Trophoblast cell (in vitro differentiated cells and primary cell): ENCODE measurements around the gene WDTC1.

Experiments
- DNase-seq, 2 donors: peaks; one replicate each; pipeline ENCODE4 v3.0.0-alpha.2; 2016
- H2AFZ ChIP-seq: 2 replicates; pipeline ENCODE4 v1.6.1; 2013; ENCODE audit warnings: low read length, moderate library complexity, mild to moderate bottlenecking; ENCODE audit not compliant: insufficient read depth, poor library complexity
- H2AK5ac ChIP-seq: 2 replicates; pipeline ENCODE4 v1.6.1; 2013; ENCODE audit warnings: mild to moderate bottlenecking, low read length
- H2BK120ac ChIP-seq: 2 replicates; pipeline ENCODE4 v1.6.1; 2013; ENCODE audit warnings: low read length, mild to moderate bottlenecking, moderate library complexity; ENCODE audit not compliant: insufficient read depth, poor library complexity
- H2BK12ac ChIP-seq: 2 replicates; pipeline ENCODE4 v1.6.1; 2013; ENCODE audit warnings: mild to moderate bottlenecking, low read length, moderate library complexity
- H2BK5ac ChIP-seq: 2 replicates; pipeline ENCODE4 v1.6.1; 2013; ENCODE audit warnings: low read length, low read depth, moderate library complexity, mild to moderate bottlenecking; ENCODE audit not compliant: poor library complexity
- H3K14ac ChIP-seq: 2 replicates; pipeline ENCODE4 v1.6.1; 2013; ENCODE audit warnings: mild to moderate bottlenecking, low read length
- H3K18ac ChIP-seq: 2 replicates; pipeline ENCODE4 v1.6.1; 2013; ENCODE audit warnings: mild to moderate bottlenecking, low read length
- H3K23ac ChIP-seq: 2 replicates; pipeline ENCODE4 v1.6.1; 2013; ENCODE audit warnings: low read length
- H3K27ac ChIP-seq: 2 replicates; pipeline ENCODE4 v1.5.1; 2013; ENCODE audit warnings: low read depth, mild to moderate bottlenecking, inconsistent platforms, low read length, moderate library complexity
- H3K27me3 ChIP-seq: 2 replicates; pipeline ENCODE4 v1.6.1; 2013; ENCODE audit warnings: inconsistent platforms, mild to moderate bottlenecking, low read length, moderate library complexity; ENCODE audit not compliant: insufficient read depth
- H3K36me3 ChIP-seq, 2 experiments: 1 replicate in 1 of 2; 2 replicates in 1 of 2; pipeline ENCODE4 v1.6.1; 2013; ENCODE audit warnings: low read length in 2 of 2, mild to moderate bottlenecking in 2 of 2, moderate library complexity in 1 of 2; ENCODE audit not compliant: insufficient read depth in 2 of 2, control insufficient read depth in 1 of 2
- H3K4ac ChIP-seq: 2 replicates; pipeline ENCODE4 v1.6.1; 2013; ENCODE audit warnings: low read depth, mild to moderate bottlenecking, low read length, moderate library complexity
- H3K4me1 ChIP-seq, 2 experiments: 1 replicate in 1 of 2; 2 replicates in 1 of 2; pipeline ENCODE4 v1.6.1; 2013; ENCODE audit warnings: low read length in 2 of 2, mild to moderate bottlenecking in 2 of 2, moderate library complexity in 1 of 2; ENCODE audit not compliant: insufficient read depth in 2 of 2, control insufficient read depth in 1 of 2
- H3K4me2 ChIP-seq: 2 replicates; pipeline ENCODE4 v1.6.1; 2013; ENCODE audit warnings: inconsistent platforms, mild to moderate bottlenecking, low read length, moderate library complexity
- H3K4me3 ChIP-seq: 2 replicates; pipeline ENCODE4 v1.5.1; 2013; ENCODE audit warnings: mild to moderate bottlenecking, low read depth, low read length, inconsistent platforms
- H3K79me1 ChIP-seq: one replicate; pipeline ENCODE4 v1.6.1; 2013; ENCODE audit warnings: low read length
- H3K79me2 ChIP-seq: 2 replicates; pipeline ENCODE4 v1.6.1; 2013; ENCODE audit warnings: low read length, mild to moderate bottlenecking; ENCODE audit not compliant: control insufficient read depth, insufficient read depth, poor library complexity
- H3K9ac ChIP-seq: 2 replicates; pipeline ENCODE4 v1.6.1; 2013; ENCODE audit warnings: mild to moderate bottlenecking, low read length
- H3K9me3 ChIP-seq: 2 replicates; pipeline ENCODE4 v1.6.1; 2013; ENCODE audit warnings: low read depth, mild to moderate bottlenecking, control low read depth, inconsistent platforms, low read length; ENCODE audit not compliant: insufficient read depth
- H4K12ac ChIP-seq: 2 replicates; pipeline ENCODE4 v1.6.1; 2013; ENCODE audit warnings: low read depth, mild to moderate bottlenecking, low read length, moderate library complexity
- H4K8ac ChIP-seq: 2 replicates; pipeline ENCODE4 v1.6.1; 2013; ENCODE audit warnings: low read depth, mild to moderate bottlenecking, low read length, moderate library complexity
- H4K91ac ChIP-seq: one replicate; pipeline ENCODE4 v1.6.1; 2013; ENCODE audit warnings: low read depth, mild to moderate bottlenecking, low read length, moderate library complexity
- WGBS: extraction: QIAGEN DNeasy Blood & Tissue Kit; methylation state at CpG from one replicate; pipeline ENCODE4 v1.1.7; 2013; ENCODE audit warnings: missing lambda C conversion rate; ENCODE audit not compliant: insufficient read length, insufficient coverage; ENCODE audit errors: extremely low coverage; 5-methylcytosine and 5-hydroxymethylcytosine counted together

The WDTC1 gene

DNA sequence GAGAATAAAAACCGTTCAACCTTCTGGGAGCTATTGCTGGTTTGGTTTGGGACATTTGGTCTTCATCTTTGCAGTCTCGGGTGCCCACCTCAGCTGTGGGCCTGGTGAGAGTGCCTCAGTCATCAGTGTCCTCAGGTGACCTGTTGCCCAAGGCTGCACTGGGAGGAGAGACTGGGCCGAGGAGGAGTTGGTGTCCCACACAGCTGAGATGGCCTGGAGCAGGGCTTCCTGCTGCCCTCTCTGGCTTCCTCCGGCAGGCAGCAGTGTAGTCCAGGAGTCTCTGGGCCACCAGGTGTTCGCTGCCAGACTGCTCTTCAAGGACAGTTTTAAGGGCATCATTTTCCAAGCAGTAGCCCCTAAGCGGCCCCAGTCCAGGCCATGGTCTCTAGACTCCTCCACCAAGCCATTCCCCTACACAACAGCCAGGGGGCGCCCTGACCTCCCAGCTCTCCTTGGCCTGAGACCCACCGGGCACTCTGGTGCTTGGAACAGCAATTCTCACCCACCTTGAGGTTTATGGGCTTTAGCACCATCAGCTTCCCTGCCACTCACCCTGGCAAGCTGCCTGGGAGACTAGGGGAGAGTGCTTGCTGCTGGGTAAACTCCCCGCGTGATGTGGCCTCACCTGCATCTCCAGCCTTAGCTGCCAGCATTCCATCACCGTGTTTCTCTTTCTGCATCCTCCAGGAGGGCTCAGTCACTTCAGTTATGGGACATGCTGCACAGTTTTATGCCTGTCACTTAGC lies 98.3 kb downstream of the WDTC1 start:
- no peak overlapping the region for H3K4me2 ChIP-seq
- no peak overlapping the region for H3K18ac ChIP-seq
- H4K91ac ChIP-seq, result no peak overlapping the region
- no peaks in the 10 kb centered on the region for H3K79me2 ChIP-seq
- no peak overlapping the region for H3K9ac ChIP-seq
- H4K8ac ChIP-seq, result no peak overlapping the region
- peaks cover 65 to 66% of the 10 kb centered on the region in 2 experiments for H3K36me3 ChIP-seq
- no peak overlapping the region for H2AFZ ChIP-seq
- H2BK120ac ChIP-seq, result no peak overlapping the region
- H3K79me1 ChIP-seq, result no peaks in the 10 kb centered on the region
- no peak overlapping the region for H2AK5ac ChIP-seq
- H2BK5ac ChIP-seq, result no peak overlapping the region
- peak overlapping the region; percentile 26 for H3K4me3 ChIP-seq
- H2BK12ac ChIP-seq, result no peak overlapping the region
- H3K14ac ChIP-seq, result no peak overlapping the region
- no peak overlapping the region for H4K12ac ChIP-seq
- no peaks in the 10 kb centered on the region for H3K4me1 ChIP-seq
- WGBS, result no CpG with 5 or more reads among the region's 11 CpGs
- peaks cover 1% of the 10 kb centered on the region for H3K9me3 ChIP-seq
- peak; percentile 21 to 58 for DNase-seq
- H3K23ac ChIP-seq, result no peak overlapping the region
- H3K27me3 ChIP-seq, result no peaks in the 10 kb centered on the region
- H3K4ac ChIP-seq, result no peak overlapping the region
- no peak overlapping the region for H3K27ac ChIP-seq

GRCh38 chr1:27333717-27334279 lies 99.4 kb downstream of the WDTC1 start:
- Histone ChIP-seq H3K79me2 (no peaks in the 10 kb centered on the region), H2AK5ac (no peak overlapping the region), H3K4ac (no peak overlapping the region), H4K12ac (no peak overlapping the region), H3K4me3 (no peak overlapping the region), H3K27ac (no peak overlapping the region), H3K4me1 (no peaks in the 10 kb centered on the region), H2BK5ac (no peak overlapping the region), H2BK12ac (no peak overlapping the region), H3K79me1 (no peaks in the 10 kb centered on the region), H3K9me3 (peaks cover 1% of the 10 kb centered on the region), H3K23ac (no peak overlapping the region), H4K8ac (no peak overlapping the region), H3K9ac (no peak overlapping the region), H3K4me2 (no peak overlapping the region), H2AFZ (no peak overlapping the region), H3K27me3 (no peaks in the 10 kb centered on the region), H4K91ac (no peak overlapping the region), H3K18ac (no peak overlapping the region), H2BK120ac (no peak overlapping the region), H3K36me3 (peaks cover 60 to 62% of the 10 kb centered on the region in 2 experiments), H3K14ac (no peak overlapping the region)
- WGBS, result no CpG with 5 or more reads among the region's 17 CpGs
- no peak for DNase-seq

DNA sequence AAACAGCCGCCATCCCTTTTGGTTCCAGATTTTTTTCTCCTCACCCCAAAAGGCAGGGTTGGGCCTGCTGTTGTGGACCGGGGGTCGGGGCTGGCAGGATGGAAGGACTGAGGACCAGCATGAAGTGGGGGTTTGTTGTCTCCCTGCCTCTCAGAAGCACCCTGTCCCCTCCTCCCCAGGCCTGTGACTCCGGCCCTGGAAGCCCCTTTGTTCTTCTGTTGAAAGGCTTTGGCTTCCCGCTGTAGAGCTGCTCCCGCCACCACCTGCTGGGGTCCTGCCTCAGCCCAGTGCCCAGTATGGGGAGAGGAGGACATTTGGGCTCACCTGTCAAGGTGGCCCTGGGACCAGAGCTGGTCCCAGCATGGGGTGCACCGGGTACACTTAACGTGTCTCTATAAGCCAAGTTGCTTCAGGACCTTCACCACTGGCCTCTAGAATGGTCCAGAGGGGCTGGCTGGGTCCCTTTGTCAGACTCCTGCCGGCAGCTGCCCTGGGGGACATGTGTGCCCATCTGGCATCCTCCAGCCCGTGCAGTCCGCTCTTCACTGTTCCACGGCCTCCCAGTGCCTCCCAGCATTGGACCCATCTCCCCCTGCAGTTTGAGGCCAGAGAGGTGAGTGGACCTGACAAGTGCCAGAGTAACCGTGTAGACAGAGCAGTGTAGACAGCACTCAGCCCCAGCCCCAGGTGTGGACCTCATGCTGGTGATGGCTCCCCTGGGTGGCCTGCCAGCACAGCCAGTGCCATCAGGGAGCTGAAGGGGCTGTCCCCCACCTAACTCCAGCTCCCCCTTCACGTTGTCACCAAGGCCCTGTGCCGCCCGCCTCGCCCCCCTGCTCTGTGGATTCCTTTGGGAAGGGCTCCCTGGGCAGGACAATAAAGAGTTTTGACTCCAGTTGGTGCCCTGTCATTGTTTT lies 101.3 kb downstream of the WDTC1 start:
- Histone ChIP-seq H4K12ac (no peak overlapping the region), H4K91ac (no peak overlapping the region), H3K27ac (no peak overlapping the region), H2AFZ (no peak overlapping the region), H3K4ac (no peak overlapping the region), H3K23ac (no peak overlapping the region), H3K36me3 (peaks cover 57 to 58% of the 10 kb centered on the region in 2 experiments), H3K27me3 (no peaks in the 10 kb centered on the region), H3K4me3 (no peak overlapping the region), H2BK5ac (no peak overlapping the region), H3K9ac (no peak overlapping the region), H3K18ac (no peak overlapping the region), H2AK5ac (no peak overlapping the region), H3K9me3 (peaks cover 1% of the 10 kb centered on the region), H3K4me1 (peaks cover 1% of the 10 kb centered on the region in 2 experiments), H4K8ac (no peak overlapping the region), H3K4me2 (no peak overlapping the region), H3K14ac (no peak overlapping the region), H3K79me2 (no peaks in the 10 kb centered on the region), H2BK120ac (no peak overlapping the region), H3K79me1 (no peaks in the 10 kb centered on the region), H2BK12ac (no peak overlapping the region)
- no peak for DNase-seq
- no CpG with 5 or more reads among the region's 17 CpGs for whole genome bisulfite sequencing

GRCh38 chr1:27336756-27337155 lies 102.3 kb downstream of the WDTC1 start:
- no peak for DNase-seq
- no peak overlapping the region for H3K4me2 ChIP-seq
- H3K4me1 ChIP-seq, result peaks cover 8 to 11% of the 10 kb centered on the region in 2 experiments
- H4K12ac ChIP-seq, result no peak overlapping the region
- no peak overlapping the region for H3K23ac ChIP-seq
- H3K36me3 ChIP-seq, result peaks cover 49 to 50% of the 10 kb centered on the region in 2 experiments
- H2BK12ac ChIP-seq, result no peak overlapping the region
- no peak overlapping the region for H3K4ac ChIP-seq
- H2AFZ ChIP-seq, result no peak overlapping the region
- no peak overlapping the region for H4K91ac ChIP-seq
- no peak overlapping the region for H3K27ac ChIP-seq
- no peak overlapping the region for H3K18ac ChIP-seq
- H3K79me2 ChIP-seq, result no peaks in the 10 kb centered on the region
- no peak overlapping the region for H2AK5ac ChIP-seq
- no peaks in the 10 kb centered on the region for H3K79me1 ChIP-seq
- H2BK5ac ChIP-seq, result no peak overlapping the region
- no peak overlapping the region for H3K9ac ChIP-seq
- H3K14ac ChIP-seq, result no peak overlapping the region
- H2BK120ac ChIP-seq, result no peak overlapping the region
- no peak overlapping the region for H4K8ac ChIP-seq
- H3K4me3 ChIP-seq, result no peak overlapping the region
- WGBS, result no CpG with 5 or more reads among the region's 5 CpGs
- no peaks in the 10 kb centered on the region for H3K27me3 ChIP-seq
- H3K9me3 ChIP-seq, result peaks cover 1% of the 10 kb centered on the region
